IPS-NIHi7 (cell line): ENCODE measurements around the gene DLD.
A peak's percentile ranks its signal among the peaks of the same experiment; 100 is the strongest.
"Not testable (repeated sequence)": the region's sequence is repeated elsewhere in the genome, so short reads cannot be mapped to it uniquely, and the experiment has no call there.

Experiments
- DNase-seq: peaks from one replicate; pipeline ENCODE4 v3.0.0; 2012; ENCODE audit warnings: mixed read lengths; ENCODE audit errors: extremely low spot score

Gene DLD

GRCh38 chr7:107890962-107891635 is at the start of gene DLD:
Gene DLD (plus strand): TSS chr7:107891183. CDS start chr7:107891251, 68 bp downstream.
- peak; percentile 94 for DNase-seq

GRCh38 chr7:107842213-107842612 is 48.8 kb upstream of the DLD start:
- no peak for DNase-seq

- DNase-seq = no peak
These were observed 47.8 kb upstream of the DLD start for GRCh38 chr7:107843184-107843583.

GRCh38 chr7:107846324-107846723 is 44.7 kb upstream of the DLD start:
- DNase-seq = no peak

GRCh38 chr7:107847168-107847835 is 43.7 kb upstream of the DLD start:
- no peak for DNase-seq

GRCh38 chr7:107847836-107848175 is 43.2 kb upstream of the DLD start:
- not testable (repeated sequence) for DNase-seq

GRCh38 chr7:107848211-107848610 is 42.8 kb upstream of the DLD start:
- DNase-seq = not testable (repeated sequence)

- DNase-seq = no peak
These were observed 40.8 kb upstream of the DLD start for GRCh38 chr7:107850216-107850615.

- DNase-seq = no peak
These were observed 40.3 kb upstream of the DLD start for GRCh38 chr7:107850643-107851042.

- no peak for DNase-seq
These were observed 36.5 kb upstream of the DLD start for GRCh38 chr7:107854454-107854853.

- no peak for DNase-seq
These were observed 36.0 kb upstream of the DLD start for GRCh38 chr7:107854989-107855388.

GRCh38 chr7:107856806-107857540 is 34.0 kb upstream of the DLD start:
- DNase-seq = no peak

GRCh38 chr7:107857541-107857912 is 33.5 kb upstream of the DLD start:
- DNase-seq = no peak

GRCh38 chr7:107858280-107858679 is 32.7 kb upstream of the DLD start:
- DNase-seq = no peak

GRCh38 chr7:107860279-107860961 is 30.6 kb upstream of the DLD start:
- DNase-seq = no peak

GRCh38 chr7:107860981-107861652 is 29.9 kb upstream of the DLD start:
- no peak for DNase-seq

GRCh38 chr7:107865956-107866775 is 24.8 kb upstream of the DLD start:
- DNase-seq = no peak

GRCh38 chr7:107867858-107868466 is 23.0 kb upstream of the DLD start:
- DNase-seq = no peak

- no peak for DNase-seq
These were observed 20.5 kb upstream of the DLD start for GRCh38 chr7:107870427-107871000.

- no peak for DNase-seq
These were observed 16.9 kb upstream of the DLD start for GRCh38 chr7:107874111-107874510.
